LNCAP (cell line): ENCODE measurements around the gene NF2.

Experiments used
- CTCF ChIP-seq: fragments of 450-650 bp; IDR thresholded peaks from 2 replicates; pipeline ENCODE4 v1.5.1; 2017; ENCODE audit warnings: mild to moderate bottlenecking

Gene NF2

GRCh38 chr22:29710922-29711593 is 107.6 kb downstream of the NF2 start:
- no peak for TF ChIP-seq CTCF

GRCh38 chr22:29712119-29712518 is 108.7 kb downstream of the NF2 start:
- TF ChIP-seq CTCF, result no peak

DNA sequence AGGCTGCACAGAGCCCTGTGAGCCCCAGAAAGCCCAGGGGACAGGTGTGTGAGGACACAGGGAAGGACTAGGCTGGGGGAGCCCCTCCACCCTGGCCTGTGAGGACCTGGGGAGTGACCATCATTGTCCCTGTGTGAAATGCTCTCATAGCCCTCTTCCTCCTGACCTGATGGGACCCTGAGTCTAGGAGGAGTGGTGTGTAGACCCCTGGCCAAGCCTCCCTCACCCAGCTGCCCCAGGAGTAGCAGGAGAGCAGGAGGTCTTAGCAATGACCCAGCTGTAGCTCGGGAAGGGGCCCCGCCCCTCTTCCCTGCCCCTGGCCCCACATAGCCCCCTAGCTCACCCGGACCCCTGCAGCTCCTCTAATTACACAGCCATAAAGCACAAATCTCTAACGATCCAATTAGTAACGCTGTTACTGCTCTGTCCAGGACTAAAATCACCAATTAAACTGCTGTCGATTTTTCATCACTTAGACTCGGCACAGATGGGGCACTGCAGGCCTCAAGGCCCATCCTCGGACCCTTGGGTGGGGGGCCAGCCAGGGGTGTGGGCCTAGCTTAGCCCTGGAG is 109.8 kb downstream of the NF2 start:
- no peak for TF ChIP-seq CTCF

DNA sequence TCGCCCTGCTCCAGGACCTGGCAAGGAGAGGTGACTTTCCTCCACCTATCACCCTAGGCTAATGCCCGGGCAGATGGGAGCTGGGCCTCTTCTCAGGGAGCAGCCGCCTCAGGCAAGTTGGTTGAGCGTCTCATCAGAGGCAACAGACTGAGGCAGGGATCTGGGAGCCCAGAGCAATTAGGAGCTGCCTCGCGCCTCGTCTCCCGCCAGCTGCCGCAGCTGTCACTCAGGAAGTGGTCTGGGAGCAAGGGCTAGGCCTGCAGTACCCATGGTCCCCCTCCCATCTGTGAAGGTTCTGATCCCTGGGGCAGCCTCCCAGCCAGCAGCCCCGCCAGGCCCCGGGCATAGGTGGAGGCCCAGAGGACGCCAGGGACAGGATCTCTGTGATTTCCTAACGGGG is 111.8 kb downstream of the NF2 start:
- no peak for TF ChIP-seq CTCF

DNA sequence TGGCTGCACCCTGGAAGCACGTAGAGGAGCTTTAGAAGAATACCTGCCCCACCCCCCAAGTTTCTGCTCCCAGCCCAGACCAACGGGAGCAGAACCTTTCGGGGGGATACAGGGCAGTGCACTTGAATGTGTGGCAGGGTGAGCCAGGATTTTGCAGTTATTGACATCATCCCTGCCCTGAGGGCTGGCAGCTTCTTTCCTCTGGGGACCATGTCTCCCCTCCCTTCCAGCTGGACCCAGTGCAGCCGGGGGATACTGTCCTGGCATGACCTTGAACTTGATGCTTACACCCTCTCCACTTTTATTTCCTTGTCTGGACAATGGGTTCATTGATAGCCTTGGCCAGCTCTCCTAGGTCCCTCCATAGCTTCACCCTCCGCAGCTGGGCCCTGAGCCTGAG is 112.3 kb downstream of the NF2 start:
- TF ChIP-seq CTCF, result no peak

GRCh38 chr22:29716814-29717545 is 113.5 kb downstream of the NF2 start:
- TF ChIP-seq CTCF, result no peak

GRCh38 chr22:29717789-29718188 is 114.4 kb downstream of the NF2 start:
- no peak for TF ChIP-seq CTCF
